Right lobe of liver (tissue), 4 donors: Measurements from ENCODE around the gene NIPAL1.

Experiments
- POLR2A ChIP-seq: fragments of 450-650 bp; IDR thresholded peaks from one replicate; pipeline ENCODE4 v1.6.1; 2017; ENCODE audit warnings: antibody characterized with exemption, mild to moderate bottlenecking
- TF ChIP-seq, protein P1 (sequence below), 4 donors: fragments of 200-600 bp in 3 of 4; fragments of 450-650 bp in 1 of 4; IDR thresholded peaks; one replicate each; pipeline versions ENCODE4 v1.5.1 to v1.8.0; 2016 to 2022; ENCODE audit warnings: antibody characterized with exemption in 4 of 4, mild to moderate bottlenecking in 2 of 4
- donor health status: DM: no; HTN: no; CAD: no.
- donor health status: DM: no; HTN: no; CAD: no.
- donor health status: DM: no; HTN: yes; CAD: no.

DNA sequence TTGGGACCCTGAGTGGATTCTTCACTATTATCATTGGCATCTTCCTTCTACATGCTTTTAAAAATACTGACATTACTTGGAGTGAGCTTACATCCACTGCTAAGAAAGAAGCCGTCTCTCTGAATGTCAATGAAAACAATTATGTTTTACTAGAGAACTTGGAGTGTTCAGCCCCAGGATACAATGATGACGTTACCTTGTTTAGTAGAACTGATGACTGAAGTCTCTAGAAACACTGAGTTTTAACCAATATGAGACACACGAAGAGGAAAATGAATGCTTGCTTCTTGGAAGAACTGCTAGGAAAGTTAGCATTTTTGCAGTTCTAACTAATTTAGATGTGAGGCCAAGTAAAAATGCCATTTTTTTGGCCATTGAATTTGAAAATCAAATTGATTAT, 19.4 kb downstream of the NIPAL1 start:
- TF ChIP-seq, protein P1, sequence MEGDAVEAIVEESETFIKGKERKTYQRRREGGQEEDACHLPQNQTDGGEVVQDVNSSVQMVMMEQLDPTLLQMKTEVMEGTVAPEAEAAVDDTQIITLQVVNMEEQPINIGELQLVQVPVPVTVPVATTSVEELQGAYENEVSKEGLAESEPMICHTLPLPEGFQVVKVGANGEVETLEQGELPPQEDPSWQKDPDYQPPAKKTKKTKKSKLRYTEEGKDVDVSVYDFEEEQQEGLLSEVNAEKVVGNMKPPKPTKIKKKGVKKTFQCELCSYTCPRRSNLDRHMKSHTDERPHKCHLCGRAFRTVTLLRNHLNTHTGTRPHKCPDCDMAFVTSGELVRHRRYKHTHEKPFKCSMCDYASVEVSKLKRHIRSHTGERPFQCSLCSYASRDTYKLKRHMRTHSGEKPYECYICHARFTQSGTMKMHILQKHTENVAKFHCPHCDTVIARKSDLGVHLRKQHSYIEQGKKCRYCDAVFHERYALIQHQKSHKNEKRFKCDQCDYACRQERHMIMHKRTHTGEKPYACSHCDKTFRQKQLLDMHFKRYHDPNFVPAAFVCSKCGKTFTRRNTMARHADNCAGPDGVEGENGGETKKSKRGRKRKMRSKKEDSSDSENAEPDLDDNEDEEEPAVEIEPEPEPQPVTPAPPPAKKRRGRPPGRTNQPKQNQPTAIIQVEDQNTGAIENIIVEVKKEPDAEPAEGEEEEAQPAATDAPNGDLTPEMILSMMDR (IDR thresholded peaks at IDR 0.05): no peak
- no peak for TF ChIP-seq POLR2A
